ENCODE data around the gene FBXO11.

FBXO11 gene

DNA sequence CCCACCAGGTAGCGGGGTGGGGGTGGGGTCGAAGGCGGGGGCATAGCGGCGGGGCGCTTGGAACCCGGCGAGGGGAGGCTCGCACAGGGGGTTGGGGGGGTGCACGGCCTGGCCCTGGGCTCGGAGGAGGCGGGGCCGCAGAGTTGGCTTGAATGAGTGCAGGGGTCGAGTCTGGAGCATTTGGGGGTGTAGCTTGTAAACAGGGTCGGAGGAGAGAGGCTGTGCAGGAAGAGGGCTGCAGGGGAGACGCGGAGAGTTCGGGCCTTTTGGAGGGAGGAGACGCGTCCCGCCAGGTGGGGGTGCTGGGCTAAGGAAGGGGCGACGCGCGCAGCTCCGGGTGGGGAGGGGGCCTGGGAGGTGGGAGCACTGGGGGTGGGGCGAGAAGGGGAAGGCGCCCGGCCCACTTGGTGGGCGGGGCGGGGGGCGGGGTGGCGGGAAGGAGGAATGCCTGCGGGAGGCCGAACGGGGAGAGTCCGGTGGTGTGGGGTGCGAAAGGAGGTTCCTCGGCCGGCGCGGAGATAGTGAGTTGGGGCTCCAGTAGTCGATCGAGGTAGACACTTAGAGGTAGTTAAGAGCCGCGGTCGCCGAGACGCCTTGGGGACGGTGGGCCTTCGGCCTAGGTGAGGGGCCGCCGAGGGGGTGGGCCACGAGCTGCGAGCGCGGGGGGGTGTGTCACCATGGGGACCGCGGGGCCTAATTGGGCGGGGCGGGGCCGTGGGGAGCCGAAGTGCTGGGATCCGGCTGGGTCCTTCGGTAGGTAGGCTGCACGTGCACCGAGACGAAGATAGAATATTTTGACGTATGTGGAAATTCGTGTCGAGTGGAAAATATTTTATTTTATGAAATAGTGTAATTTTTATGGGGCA, 122.6 kb downstream of the FBXO11 start:
- DNase-seq, result peak; percentile 47 to 81 (median 62)

DNA sequence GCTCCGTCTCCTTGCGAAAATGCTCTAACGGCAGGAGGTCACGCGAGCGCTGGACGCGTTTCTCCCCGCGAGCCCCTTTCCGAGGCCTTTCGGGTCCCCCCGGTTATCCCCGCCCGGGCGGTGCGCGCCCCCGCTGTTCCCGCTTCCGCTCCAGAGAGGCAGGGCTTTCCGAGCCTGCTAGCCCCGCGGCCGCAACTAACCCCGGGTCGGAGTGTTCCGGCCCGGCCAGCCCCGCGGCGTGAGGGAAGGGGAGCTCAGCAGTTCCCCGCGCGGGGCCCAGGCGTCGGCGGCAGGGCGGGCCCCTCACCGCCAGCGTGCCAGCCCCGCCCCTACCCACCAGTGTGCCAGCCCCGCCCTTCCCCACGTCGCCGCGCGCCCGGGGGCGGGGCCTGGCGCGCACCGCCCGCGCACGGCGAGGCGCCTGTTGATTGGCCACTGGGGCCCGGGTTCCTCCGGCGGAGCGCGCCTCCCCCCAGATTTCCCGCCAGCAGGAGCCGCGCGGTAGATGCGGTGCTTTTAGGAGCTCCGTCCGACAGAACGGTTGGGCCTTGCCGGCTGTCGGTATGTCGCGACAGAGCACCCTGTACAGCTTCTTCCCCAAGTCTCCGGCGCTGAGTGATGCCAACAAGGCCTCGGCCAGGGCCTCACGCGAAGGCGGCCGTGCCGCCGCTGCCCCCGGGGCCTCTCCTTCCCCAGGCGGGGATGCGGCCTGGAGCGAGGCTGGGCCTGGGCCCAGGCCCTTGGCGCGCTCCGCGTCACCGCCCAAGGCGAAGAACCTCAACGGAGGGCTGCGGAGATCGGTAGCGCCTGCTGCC, 123.4 kb downstream of the FBXO11 start, which contains the start of gene MSH6:
Gene MSH6 (plus strand): TSS at position 475 of the 815 bp plus-strand sequence. CDS start 89 bp downstream, at position 564.
- DNase-seq, result peak; percentile 80 to 93 (median 85)

DNA sequence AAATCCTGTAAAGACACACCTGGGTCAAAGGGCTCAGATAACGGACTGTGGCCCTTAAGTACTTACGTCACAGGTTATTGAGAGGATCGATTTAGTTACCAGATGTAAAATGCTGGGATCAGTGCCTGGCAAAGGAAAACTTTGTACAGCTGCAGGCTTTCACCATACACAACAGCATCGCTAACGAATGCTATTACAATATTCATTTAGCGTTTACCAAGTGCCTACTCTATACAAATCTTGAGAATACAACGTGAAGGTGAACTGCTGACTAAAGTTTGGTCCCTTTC, 124.0 kb downstream of the FBXO11 start:
- DNase-seq, result no peak

DNA sequence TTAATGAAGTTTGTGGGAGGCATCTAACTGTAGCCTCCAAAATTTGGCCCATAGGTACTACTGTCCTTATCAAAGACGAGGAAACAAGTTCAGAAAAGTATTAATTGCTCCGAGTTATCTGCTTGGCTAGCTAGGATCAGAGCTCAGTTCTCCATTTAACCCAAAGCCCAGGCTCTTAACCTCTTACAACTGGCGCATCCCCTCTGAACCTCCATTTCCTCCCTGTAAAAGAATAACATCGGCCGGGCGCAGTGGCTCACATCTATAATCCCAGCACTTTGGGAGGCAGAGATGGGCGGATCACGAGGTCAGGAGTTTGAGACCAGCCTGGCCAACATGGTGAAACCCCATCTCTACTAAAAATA, 126.9 kb downstream of the FBXO11 start:
- DNase-seq, result no peak

DNA sequence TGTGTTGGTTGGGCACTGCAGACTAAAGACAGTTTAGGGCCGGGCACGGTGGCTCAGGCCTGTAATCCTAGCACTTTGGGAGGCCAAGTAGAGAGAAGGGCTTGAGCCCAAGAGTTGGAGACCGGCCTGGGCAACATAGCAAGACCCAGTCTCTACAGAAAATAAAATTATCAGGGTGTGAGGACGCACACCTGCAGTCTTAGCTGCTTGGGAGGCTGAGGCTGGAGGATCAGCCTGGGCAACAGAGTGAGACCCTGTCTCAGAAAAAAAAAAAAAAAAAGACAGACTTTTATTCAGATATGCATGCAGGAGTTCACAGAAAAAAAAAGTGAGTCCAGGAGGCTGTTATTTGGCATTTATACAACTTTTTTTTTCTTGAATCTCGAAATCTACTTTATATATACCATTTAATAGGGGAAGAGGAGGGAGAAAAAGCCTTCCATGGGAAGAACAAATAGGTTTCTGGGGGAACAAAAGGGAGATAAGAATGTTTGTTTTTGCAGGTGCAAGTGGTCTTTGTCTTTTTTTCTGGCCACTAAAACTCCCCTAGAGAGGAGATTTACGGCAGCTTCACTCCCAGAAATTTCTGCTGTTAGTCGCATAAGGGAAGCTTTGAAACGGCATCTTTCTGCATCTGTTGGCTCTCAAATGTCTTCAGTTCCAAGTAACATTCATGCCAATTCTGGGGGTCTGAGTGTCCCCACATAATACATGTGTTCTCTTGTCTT, 127.4 kb downstream of the FBXO11 start:
- no peak for DNase-seq

DNA sequence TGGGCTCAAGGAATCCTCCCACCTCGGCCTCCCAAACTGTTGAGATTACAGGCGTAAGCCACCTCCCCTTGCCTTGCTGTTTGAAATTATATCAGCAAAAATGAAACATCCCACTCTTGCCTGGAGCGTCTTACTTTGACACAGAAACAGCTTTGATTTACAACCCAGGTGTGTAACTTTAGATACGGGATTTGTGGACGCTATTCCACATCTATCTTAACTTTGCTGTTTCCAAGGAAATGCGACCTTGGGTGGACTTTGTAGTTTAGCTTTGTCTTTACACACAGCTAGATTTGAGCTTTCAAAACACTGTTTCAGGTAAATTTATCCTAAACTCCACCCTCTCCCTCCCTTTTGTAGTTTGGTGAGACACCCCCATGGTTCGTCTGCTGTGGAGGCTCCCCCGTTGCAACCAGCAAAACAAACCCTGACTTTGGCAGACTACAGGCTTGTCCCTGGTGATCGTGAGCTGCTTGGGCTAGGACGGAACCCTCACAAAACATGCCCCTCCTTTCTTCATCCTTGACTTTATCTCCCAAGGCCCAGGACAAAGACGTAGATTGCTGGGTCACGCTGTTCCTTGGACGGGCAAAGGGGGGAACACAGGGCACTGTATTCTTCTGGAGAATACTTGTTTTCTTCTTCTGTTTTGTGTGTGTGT, 128.9 kb downstream of the FBXO11 start:
- no peak for DNase-seq

DNA sequence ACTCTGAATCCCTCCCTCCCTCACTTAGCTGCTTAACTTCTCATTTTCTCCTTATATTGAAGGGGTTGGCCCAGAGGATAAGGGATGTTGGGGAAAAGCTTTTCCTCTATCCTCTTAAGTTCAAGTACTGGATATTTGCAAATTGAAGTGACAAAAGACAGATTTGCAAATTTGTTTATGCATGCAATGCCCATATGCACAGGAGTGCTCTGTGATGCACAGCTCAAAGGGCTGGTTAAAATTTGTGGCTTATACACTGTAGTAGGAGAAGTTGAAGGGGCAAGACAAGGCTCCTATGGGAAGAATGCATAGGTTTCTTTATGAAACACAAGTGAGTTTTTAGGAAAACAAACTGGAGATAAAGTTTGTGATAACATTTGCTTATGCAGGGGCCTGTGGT, 131.7 kb downstream of the FBXO11 start:
- DNase-seq, result no peak

DNA sequence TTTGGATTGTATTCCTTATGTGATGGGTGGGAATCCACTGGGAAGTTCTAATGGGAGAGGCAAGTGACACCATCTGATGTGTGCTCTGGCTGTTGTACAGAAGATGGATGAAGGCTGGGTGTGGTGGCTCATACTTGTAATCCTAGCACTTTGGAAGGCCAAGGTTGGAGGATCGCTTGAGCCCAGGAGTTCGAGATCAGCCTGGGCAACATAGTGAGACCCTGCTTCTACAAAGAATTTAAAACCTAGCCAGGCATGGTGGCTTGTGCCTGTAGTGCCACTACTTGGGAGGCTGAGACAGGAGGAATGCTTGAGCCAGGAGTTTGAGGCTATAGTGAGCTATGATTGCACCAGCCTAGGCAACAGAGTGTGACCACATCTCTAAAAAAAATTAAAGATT, 134.0 kb downstream of the FBXO11 start:
- DNase-seq, result no peak

DNA sequence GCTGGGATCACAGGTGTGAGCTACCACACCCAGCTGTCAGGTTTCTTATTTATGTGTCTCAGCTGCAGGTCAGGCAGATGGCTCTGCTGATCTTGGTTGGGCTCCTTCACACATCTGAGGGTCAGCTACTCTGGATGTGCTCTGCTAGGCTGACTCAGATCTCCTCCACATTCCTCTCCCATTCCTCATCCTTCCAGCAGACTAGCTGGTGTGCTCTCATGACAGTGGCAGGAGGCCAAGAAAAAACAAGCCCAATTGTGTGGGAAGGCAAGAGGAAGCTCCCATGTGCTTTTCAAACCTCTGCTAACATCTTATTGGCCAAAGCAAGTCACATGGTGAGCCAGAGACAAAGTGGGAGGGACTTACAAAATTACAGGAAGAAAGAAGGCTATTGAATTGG, 135.1 kb downstream of the FBXO11 start:
- no peak for DNase-seq

DNA sequence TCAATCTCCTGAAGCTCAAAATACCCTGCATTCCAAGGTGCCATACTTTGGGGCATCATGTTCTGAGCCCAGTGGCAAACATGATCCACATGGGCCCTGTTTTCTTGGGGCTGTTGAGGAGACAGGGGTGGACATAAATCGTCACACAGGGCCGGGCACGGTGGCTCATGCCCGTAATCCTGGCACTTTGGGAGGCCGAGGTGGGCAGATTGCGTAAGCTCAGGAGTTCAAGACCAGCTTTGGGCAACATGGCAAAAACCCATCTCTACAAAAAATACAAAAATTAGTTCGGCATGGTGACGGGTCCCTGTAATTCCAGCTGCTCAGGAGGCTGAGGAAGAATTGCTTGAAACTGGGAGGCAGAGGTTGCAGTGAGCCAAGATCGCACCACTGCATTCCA, 137.0 kb downstream of the FBXO11 start:
- no peak for DNase-seq

DNA sequence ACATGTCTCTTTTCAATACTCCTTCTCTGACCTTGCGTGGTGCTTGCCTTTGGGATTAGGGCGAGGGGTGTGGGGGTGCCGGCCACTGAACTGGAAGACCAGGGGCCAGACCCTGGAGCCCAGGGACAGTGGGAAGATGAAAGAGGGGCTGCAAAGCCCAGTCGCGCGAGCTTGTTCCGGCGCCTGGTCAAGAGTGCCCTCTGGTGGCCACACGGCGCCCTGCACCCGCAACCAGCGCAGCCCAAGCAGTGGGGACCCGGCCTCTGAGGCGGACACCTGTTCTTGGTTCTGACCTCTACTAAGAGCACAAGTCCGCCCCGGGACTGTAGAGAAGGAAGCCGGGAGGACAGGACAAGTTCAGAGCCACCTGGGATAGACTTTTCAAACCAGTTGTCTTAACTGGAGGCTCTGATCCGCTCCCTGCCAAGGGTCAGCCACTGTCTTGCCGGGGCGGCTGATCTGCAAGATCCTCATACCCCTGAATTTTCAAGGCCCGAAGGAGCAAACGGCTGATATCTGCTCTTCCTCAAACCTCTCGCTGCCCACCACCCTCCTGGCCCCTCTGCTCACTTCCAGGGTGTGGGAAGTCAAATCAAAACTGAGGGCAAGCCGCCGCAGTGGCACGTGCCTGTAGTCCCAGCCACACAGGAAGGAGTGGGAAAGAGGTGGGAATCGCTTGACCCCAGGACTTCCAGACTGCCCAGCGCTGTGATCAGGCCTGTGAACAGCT, 138.3 kb downstream of the FBXO11 start:
- peak; percentile 38 to 61 (median 54) for DNase-seq

DNA sequence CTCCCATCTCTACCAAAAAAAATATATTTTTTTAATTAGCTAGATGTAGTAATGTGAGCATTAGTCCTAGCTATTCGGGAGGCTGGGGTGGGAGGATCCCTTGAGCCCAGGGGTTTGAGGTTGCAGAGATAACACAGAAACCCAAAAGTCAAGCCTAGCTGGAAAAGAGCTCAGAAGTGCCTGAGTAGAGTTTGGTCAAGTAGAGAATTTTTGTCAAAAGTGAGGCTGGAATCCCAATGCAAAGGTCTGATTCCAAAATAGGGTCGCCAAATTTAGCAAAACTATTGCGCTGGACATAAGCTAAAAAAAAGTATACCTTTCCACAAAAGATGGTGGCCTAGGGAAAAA, 138.8 kb downstream of the FBXO11 start:
- DNase-seq, result no peak

DNA sequence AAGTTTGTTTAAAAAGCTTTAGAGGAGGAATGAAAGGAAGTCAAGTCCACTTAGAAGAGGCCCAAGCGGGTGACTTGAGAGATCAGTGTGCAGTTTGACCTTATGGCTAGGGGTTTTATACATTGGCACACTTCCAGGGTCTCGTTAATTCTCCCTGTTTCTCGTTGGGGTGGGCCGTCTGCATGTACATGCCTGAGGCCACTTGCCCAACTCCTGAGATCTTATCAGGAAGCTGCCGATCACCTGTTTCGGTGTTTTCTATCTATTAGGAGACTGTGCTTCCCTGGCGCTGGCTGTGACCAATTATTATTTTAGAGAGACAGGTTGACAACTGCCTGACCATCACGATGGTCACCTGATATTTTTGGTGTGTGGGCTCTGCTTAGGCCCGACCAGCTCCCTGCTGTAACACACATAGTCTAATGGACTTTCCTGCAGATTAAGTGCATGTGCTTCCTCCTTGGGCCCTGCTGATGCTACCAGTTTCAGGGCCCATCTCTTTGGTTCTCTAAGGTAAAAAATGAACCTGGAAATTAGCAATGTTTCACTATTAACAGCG, 154.4 kb downstream of the FBXO11 start:
- DNase-seq, result peak in 1 of 5 experiments; percentile 4

DNA sequence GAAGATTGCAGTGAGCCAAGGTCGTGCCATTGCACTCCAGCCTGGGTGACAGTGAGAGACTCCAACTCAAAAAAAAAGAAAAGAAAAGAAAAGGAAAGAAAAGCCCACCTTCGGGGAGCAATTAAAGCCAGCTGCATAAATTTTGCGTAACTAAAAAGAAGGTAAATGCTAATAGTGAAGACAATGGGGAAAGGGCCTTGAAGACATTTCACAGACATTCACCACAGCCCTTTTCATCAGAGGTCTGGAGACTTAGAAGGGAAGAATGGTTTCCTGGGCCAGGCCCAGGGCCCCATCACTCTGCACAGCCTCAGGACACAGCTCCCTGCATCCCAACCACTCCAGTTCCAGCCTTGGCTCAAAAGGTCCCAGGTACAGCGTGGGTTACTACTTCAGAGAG, 158.4 kb downstream of the FBXO11 start:
- DNase-seq, result no peak

DNA sequence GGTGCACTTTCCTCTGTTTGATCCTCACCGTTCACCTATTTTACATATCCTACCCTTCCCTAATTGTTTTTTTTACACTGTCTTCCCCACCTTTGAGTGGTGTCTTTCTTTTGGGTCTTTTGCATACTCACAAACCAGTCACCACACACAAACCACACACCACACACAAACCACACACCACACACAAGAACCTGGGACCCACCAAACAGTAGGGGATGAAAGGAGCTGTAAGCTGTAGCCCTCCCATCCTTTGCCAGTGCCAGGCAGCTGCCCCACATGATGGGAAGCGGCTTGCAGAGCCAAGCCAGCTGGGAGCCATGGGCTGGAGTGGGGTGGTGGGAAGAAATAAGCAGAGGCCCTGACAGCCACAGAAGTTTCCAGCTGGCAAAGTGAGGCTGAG, 162.2 kb downstream of the FBXO11 start:
- peak in 1 of 5 experiments; percentile 20 for DNase-seq

DNA sequence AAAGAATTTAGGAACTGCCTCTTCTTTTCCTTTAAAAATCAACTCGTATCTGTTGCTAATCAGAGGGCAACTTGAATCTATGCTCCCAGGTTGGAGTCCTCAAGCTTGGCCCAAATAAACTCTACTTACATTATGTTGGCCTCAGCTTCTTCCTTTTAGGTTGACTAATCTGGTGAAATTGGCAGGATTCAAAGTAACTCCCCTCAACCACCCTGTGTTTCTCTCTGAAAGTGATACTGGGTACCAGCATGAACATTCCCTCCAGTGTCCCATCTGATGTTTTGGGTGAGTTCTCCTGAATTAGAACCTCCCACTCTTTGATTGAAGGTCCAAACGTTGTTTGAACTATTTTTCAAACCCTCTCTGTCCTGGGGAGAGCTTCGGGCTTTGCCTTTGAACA, 164.7 kb downstream of the FBXO11 start:
- peak in 1 of 5 experiments; percentile 20 for DNase-seq

DNA sequence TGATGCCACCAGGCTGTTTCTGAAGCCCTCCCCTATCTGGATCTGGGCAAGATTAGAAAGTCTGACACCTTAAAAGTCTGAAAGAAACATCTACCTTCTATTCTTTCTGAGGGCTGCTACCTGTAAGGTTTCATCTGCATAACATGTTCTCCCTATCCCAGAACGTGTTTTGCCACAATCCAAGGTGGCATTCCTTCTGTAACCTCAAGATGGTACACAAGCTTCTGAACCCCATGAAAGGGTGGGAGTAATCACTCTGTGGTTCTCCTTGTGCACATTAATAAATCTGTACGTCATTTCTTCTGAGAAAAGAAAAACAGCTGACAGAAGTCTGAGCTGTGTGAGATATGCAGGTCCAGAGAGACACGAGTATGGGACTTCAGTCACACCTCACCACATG, 165.2 kb downstream of the FBXO11 start:
- DNase-seq, result no peak

All from T-helper 2 cell (primary cell).